Measurements from ENCODE around the gene MYO6.

- no peak for TF ChIP-seq CTCF (IDR thresholded peaks at IDR 0.05 in 2 of 3, conservative IDR thresholded peaks at IDR 0.05 in 1 of 3; ENCODE audit: borderline replicate concordance in 1 of 3, insufficient read depth in 1 of 3, low read depth in 2 of 3, low read length in 2 of 3)
- no peak for TF ChIP-seq JUND (IDR thresholded peaks at IDR 0.05)
- TF ChIP-seq EZH2 (IDR thresholded peaks at IDR 0.05), result no peak
- TF ChIP-seq YY1 (IDR thresholded peaks at IDR 0.05; ENCODE audit: extremely low read depth, insufficient replicate concordance, low read depth, low read length), result no peak
- no peak for TF ChIP-seq ZFX (IDR thresholded peaks at IDR 0.05)
- no peak for TF ChIP-seq EZH2phosphoT487 (IDR thresholded peaks at IDR 0.05; ENCODE audit: borderline replicate concordance)
- TF ChIP-seq POLR2A (IDR thresholded peaks at IDR 0.05; ENCODE audit: borderline replicate concordance, extremely low read depth, insufficient read depth, insufficient read length), result no peak
- TF ChIP-seq SP1 (IDR thresholded peaks at IDR 0.05; ENCODE audit: low read depth), result no peak
- no peak for TF ChIP-seq ELF1 (IDR thresholded peaks at IDR 0.05; ENCODE audit: borderline replicate concordance, low read depth)
- no peak for TF ChIP-seq REST (IDR thresholded peaks at IDR 0.05; ENCODE audit: low read depth)
These were observed 94.4 kb downstream of the MYO6 start for GRCh38 chr6:75843396-75843795.

Data from HCT116 (cell line).